ENCODE measurements around the gene TCF12. TPM values are rescaled to one million over a fixed set of nuclear protein-coding genes. Genes with fewer than 3 reads are reported as not detected.

Gene TCF12
- total and polyA plus RNA-seq, 2 donors (not counting 3 experiments of a cell fraction or from before 2014, with no cell fraction given), result 72.1 to 133 TPM

GRCh38 chr15:57027596-57027995, 109.2 kb downstream of the TCF12 start:
- Histone ChIP-seq H3K4me3 (replicated peaks in 1 of 3; ENCODE audit: insufficient read depth in 1 of 3, low read depth in 1 of 3, low read length in 3 of 3) (no peak overlapping the region), H3K79me2 (ENCODE audit: control insufficient read depth, insufficient read depth, low read length) (peaks cover 96% of the 10 kb centered on the region), H3K4me1 (ENCODE audit: control insufficient read depth, extremely low read depth, insufficient read depth, low read length) (peaks cover 12% of the 10 kb centered on the region), H3K4me2 (ENCODE audit: insufficient read depth, low read length) (no peak overlapping the region), H4K20me1 (replicated peaks; ENCODE audit: control insufficient read depth, extremely low read depth, insufficient read depth, low read length) (peaks cover 21% of the 10 kb centered on the region), H3K9ac (replicated peaks; ENCODE audit: extremely low read depth, insufficient read depth, low read length) (no peak overlapping the region), H3K27ac (ENCODE audit: insufficient read depth, low read depth, low read length) (no peak overlapping the region), H3K9me3 (replicated peaks; ENCODE audit: control insufficient read depth, insufficient read depth, low read length) (no peaks in the 10 kb centered on the region), H2AFZ (ENCODE audit: low read depth, low read length) (no peak overlapping the region), H3K36me3 (ENCODE audit: control insufficient read depth in 2 of 2, extremely low read depth in 1 of 2, insufficient read depth in 2 of 2, low read length in 2 of 2) (no peaks in the 10 kb centered on the region), H3K27me3 (ENCODE audit: control insufficient read depth in 2 of 2, insufficient read depth in 2 of 2, low read length in 2 of 2) (no peaks in the 10 kb centered on the region), H3K9me1 (replicated peaks; ENCODE audit: control insufficient read depth, extremely low read depth, insufficient read depth, low read length) (no peaks in the 10 kb centered on the region)
- dilution Hi-C loops (cut with MboI; ENCODE audit: extremely low pct_ligation_motif_present, low sequenced_read_pairs) (no loop called here), intact Hi-C loops (cut with micrococcal nuclease) (no loop called here)
- ChIA-PET CTCF (no interaction called here), POLR2A (no interaction called here)
- no peak for TF ChIP-seq POLR2A (IDR thresholded peaks at IDR 0.05; ENCODE audit: low read depth, low read length)
- no peak for TF ChIP-seq MAX (IDR thresholded peaks at IDR 0.05; ENCODE audit: insufficient read depth, insufficient read length)
- TF ChIP-seq EZH2 (IDR thresholded peaks at IDR 0.05; ENCODE audit: borderline replicate concordance, low read depth, low read length, severe bottlenecking), result no peak
- no peak for TF ChIP-seq GATA2 (IDR thresholded peaks at IDR 0.05; ENCODE audit: insufficient read depth, insufficient read length, low read depth, low read length)
- TF ChIP-seq JUN (IDR thresholded peaks at IDR 0.05; ENCODE audit: borderline replicate concordance, insufficient read depth, insufficient read length, low read depth), result no peak
- no peak for TF ChIP-seq MYC (IDR thresholded peaks at IDR 0.05; ENCODE audit: low read depth, low read length)
- TF ChIP-seq POLR2AphosphoS5 (IDR thresholded peaks at IDR 0.05; ENCODE audit: insufficient read depth, low read depth, low read length), result no peak
- TF ChIP-seq, protein P1, sequence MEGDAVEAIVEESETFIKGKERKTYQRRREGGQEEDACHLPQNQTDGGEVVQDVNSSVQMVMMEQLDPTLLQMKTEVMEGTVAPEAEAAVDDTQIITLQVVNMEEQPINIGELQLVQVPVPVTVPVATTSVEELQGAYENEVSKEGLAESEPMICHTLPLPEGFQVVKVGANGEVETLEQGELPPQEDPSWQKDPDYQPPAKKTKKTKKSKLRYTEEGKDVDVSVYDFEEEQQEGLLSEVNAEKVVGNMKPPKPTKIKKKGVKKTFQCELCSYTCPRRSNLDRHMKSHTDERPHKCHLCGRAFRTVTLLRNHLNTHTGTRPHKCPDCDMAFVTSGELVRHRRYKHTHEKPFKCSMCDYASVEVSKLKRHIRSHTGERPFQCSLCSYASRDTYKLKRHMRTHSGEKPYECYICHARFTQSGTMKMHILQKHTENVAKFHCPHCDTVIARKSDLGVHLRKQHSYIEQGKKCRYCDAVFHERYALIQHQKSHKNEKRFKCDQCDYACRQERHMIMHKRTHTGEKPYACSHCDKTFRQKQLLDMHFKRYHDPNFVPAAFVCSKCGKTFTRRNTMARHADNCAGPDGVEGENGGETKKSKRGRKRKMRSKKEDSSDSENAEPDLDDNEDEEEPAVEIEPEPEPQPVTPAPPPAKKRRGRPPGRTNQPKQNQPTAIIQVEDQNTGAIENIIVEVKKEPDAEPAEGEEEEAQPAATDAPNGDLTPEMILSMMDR (IDR thresholded peaks at IDR 0.05; ENCODE audit: extremely low read depth in 1 of 2, insufficient read depth in 1 of 2, low read depth in 1 of 2, low read length in 2 of 2), result no peak
- TF ChIP-seq FOS (IDR thresholded peaks at IDR 0.05; ENCODE audit: borderline replicate concordance, insufficient read depth, low read length), result no peak
- FAIRE-seq, result no peak
- BruUV-seq (replicated peaks), result no TSS peak
- no peak for DNase-seq (ENCODE audit: low read depth, low spot score)
